Astrocyte (in vitro differentiated cells and primary cell): Measurements from ENCODE around the gene APOA4. TPM values are rescaled to one million over a fixed set of nuclear protein-coding genes. Genes with fewer than 3 reads are reported as not detected.

Experiments used
- DNase-seq: peaks from one replicate; pipeline ENCODE4 v3.0.0-alpha.2; 2010; ENCODE audit warnings: low read depth
- FAIRE-seq: peaks from 2 replicates; lab custom pipeline; 2011; peaks lifted over from hg19 to GRCh38; lab: Jason Lieb, UNC
- H2AFZ ChIP-seq: 2 replicates; pipeline ENCODE4 v1.6.0; 2012; ENCODE audit warnings: low read depth, low read length, inconsistent platforms
- H3K27ac ChIP-seq: 2 replicates; pipeline ENCODE4 v1.5.1; 2011; ENCODE audit warnings: low read depth, low read length, inconsistent platforms
- H3K27me3 ChIP-seq: 2 replicates; pipeline ENCODE4 v1.6.0; 2011; ENCODE audit warnings: low read length, inconsistent platforms; ENCODE audit not compliant: insufficient read depth
- H3K36me3 ChIP-seq: 2 replicates; pipeline ENCODE4 v1.5.1; 2011; ENCODE audit warnings: low read length, inconsistent platforms; ENCODE audit not compliant: insufficient read depth
- H3K4me1 ChIP-seq: 2 replicates; pipeline ENCODE4 v1.5.1; 2011; ENCODE audit warnings: low read length, inconsistent platforms; ENCODE audit not compliant: insufficient read depth
- H3K4me2 ChIP-seq: 2 replicates; pipeline ENCODE4 v1.6.0; 2012; ENCODE audit warnings: low read length, inconsistent platforms
- H3K4me3 ChIP-seq: 2 replicates; pipeline ENCODE4 v1.5.1; 2011; ENCODE audit warnings: low read depth, mild to moderate bottlenecking, low read length, inconsistent platforms; ENCODE audit not compliant: insufficient read depth
- H3K79me2 ChIP-seq: 2 replicates; pipeline ENCODE4 v1.6.0; 2012; ENCODE audit warnings: mild to moderate bottlenecking, low read length, inconsistent platforms; ENCODE audit not compliant: insufficient read depth
- H3K9ac ChIP-seq: 2 replicates; pipeline ENCODE4 v1.6.0; 2012; ENCODE audit warnings: mild to moderate bottlenecking, low read length, inconsistent platforms
- H3K9me3 ChIP-seq: 2 replicates; pipeline ENCODE4 v1.5.1; 2012; ENCODE audit warnings: low read depth, mild to moderate bottlenecking, low read length, inconsistent platforms; ENCODE audit not compliant: insufficient read depth
- H4K20me1 ChIP-seq: 2 replicates; pipeline ENCODE4 v1.6.0; 2012; ENCODE audit warnings: low read length, inconsistent platforms; ENCODE audit not compliant: insufficient read depth
- H3K27ac Mint-ChIP-seq: one replicate; pipeline ENCODE4 v1.8.0; 2021; ENCODE audit warnings: mild to moderate bottlenecking, mixed read lengths; ENCODE audit not compliant: unreplicated experiment
- H3K27me3 Mint-ChIP-seq: one replicate; pipeline ENCODE4 v1.8.0; 2021; ENCODE audit warnings: low read depth, mixed read lengths; ENCODE audit not compliant: unreplicated experiment
- H3K36me3 Mint-ChIP-seq: one replicate; pipeline ENCODE4 v1.8.0; 2021; ENCODE audit warnings: low read depth, mixed read lengths; ENCODE audit not compliant: unreplicated experiment
- H3K4me1 Mint-ChIP-seq: one replicate; pipeline ENCODE4 v1.8.0; 2021; ENCODE audit warnings: low read depth, mixed read lengths; ENCODE audit not compliant: unreplicated experiment
- H3K4me3 Mint-ChIP-seq: one replicate; pipeline ENCODE4 v1.8.0; 2021; ENCODE audit warnings: mild to moderate bottlenecking, moderate library complexity, mixed read lengths; ENCODE audit not compliant: unreplicated experiment
- H3K9me3 Mint-ChIP-seq: one replicate; pipeline ENCODE4 v1.8.0; 2021; ENCODE audit warnings: mild to moderate bottlenecking, mixed read lengths; ENCODE audit not compliant: unreplicated experiment
- EZH2 ChIP-seq: IDR thresholded peaks from 2 replicates; pipeline ENCODE4 v1.6.1; 2012; ENCODE audit warnings: mild to moderate bottlenecking, low read length, inconsistent platforms; ENCODE audit not compliant: insufficient read depth
- total RNA-seq: library from RNA; stranded (reverse); gene quantifications from 2 replicates; pipeline ENCODE4 v1.2.1, GENCODE V29; 2021
- TF ChIP-seq, protein P1 (sequence below): IDR thresholded peaks from 2 replicates; pipeline ENCODE4 v1.5.1; 2011; ENCODE audit warnings: low read depth, mild to moderate bottlenecking, inconsistent platforms, low read length, moderate library complexity; ENCODE audit not compliant: insufficient read depth

APOA4 gene
- total RNA-seq, 1 donor from 2014 or later: not detected

DNA sequence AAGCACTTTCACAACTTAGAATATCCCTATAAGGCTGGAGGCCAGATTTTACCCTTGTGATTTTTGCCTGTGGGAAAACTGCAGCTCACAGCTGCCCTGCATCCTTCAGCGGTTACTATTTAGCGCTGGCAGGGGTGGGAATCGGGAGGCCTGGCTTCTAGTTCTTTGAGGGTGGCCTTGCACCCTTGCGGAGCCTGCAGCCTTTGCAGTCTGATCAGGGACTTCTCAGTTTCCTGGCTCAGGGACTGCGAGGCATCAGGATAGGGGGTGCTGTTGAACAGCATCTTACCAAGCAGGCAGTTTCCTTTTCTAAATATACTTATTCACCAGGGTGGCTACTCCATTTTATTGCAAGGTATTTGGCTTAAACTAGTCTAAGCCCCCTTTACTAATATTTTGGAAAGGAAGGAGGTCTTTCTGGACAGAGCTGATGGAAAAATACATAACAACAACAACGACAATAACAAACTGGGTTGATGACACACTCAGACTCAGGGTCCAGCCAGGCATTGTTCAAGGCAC lies 17.2 kb upstream of the APOA4 start:
- Histone ChIP-seq H3K27ac (no peak overlapping the region), H3K9me3 (no peaks in the 10 kb centered on the region), H3K4me2 (no peak overlapping the region), H3K36me3 (peaks cover 4% of the 10 kb centered on the region), H4K20me1 (no peaks in the 10 kb centered on the region), H2AFZ (no peak overlapping the region), H3K27me3 (no peaks in the 10 kb centered on the region), H3K9ac (no peak overlapping the region), H3K4me3 (no peak overlapping the region), H3K4me1 (peaks cover 6% of the 10 kb centered on the region), H3K79me2 (no peaks in the 10 kb centered on the region)
- no peak overlapping the region for H3K27ac Mint-ChIP-seq
- no peak for FAIRE-seq
- TF ChIP-seq, protein P1, sequence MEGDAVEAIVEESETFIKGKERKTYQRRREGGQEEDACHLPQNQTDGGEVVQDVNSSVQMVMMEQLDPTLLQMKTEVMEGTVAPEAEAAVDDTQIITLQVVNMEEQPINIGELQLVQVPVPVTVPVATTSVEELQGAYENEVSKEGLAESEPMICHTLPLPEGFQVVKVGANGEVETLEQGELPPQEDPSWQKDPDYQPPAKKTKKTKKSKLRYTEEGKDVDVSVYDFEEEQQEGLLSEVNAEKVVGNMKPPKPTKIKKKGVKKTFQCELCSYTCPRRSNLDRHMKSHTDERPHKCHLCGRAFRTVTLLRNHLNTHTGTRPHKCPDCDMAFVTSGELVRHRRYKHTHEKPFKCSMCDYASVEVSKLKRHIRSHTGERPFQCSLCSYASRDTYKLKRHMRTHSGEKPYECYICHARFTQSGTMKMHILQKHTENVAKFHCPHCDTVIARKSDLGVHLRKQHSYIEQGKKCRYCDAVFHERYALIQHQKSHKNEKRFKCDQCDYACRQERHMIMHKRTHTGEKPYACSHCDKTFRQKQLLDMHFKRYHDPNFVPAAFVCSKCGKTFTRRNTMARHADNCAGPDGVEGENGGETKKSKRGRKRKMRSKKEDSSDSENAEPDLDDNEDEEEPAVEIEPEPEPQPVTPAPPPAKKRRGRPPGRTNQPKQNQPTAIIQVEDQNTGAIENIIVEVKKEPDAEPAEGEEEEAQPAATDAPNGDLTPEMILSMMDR: no peak
- TF ChIP-seq EZH2: no peak
- no peak overlapping the region for H3K4me3 Mint-ChIP-seq
- no peaks in the 10 kb centered on the region for H3K9me3 Mint-ChIP-seq
- H3K4me1 Mint-ChIP-seq: peaks cover 12% of the 10 kb centered on the region
- peaks cover 3% of the 10 kb centered on the region for H3K27me3 Mint-ChIP-seq
- H3K36me3 Mint-ChIP-seq: peaks cover 9% of the 10 kb centered on the region
- DNase-seq: no peak

DNA sequence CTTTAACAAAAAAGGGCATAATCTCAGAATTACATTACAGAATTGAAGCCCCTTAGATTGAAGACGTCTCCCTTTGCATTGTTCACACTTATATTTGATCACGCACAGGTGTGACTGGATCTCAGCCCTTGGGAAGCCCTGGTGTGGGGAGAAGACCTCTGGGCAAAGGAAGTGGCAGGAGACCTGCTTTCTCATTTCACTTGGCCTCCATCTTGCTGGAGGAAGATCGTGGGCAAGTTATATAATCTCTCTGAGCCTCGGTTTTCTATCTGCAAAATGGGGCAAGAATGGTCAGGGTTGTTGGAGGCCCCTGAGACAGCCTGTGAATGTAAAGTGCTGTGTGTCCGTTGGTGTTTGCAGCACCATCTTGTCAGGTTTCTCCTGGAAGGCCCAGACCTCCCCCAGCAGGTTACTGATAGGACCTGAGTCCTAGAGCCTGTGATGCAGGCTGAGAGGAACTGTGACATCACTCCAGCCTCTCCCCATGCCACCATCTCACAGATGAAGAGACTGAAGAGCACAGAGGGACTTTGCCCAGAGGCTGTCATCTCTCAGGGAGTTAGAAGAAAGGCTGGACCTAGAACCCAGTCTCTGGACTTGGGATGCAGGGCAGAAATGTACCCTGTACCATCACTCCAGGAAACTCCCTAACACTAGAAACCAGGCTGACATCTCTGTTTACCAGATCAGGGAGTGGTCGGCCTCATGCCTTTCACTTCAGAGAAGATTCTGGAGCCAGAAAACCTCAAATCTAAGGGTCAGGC lies 15.4 kb upstream of the APOA4 start:
- no peak overlapping the region for H3K27ac Mint-ChIP-seq
- Histone ChIP-seq H3K9ac (no peak overlapping the region), H3K4me1 (peaks cover 7% of the 10 kb centered on the region), H3K27ac (no peak overlapping the region), H3K79me2 (no peaks in the 10 kb centered on the region), H3K27me3 (no peaks in the 10 kb centered on the region), H3K36me3 (peaks cover 3% of the 10 kb centered on the region), H3K4me2 (no peak overlapping the region), H4K20me1 (no peaks in the 10 kb centered on the region), H3K4me3 (no peak overlapping the region), H3K9me3 (no peaks in the 10 kb centered on the region), H2AFZ (no peak overlapping the region)
- FAIRE-seq: no peak
- H3K36me3 Mint-ChIP-seq: peaks cover 6% of the 10 kb centered on the region
- no peaks in the 10 kb centered on the region for H3K9me3 Mint-ChIP-seq
- TF ChIP-seq EZH2: no peak
- TF ChIP-seq, protein P1: no peak
- H3K4me1 Mint-ChIP-seq: peaks cover 12% of the 10 kb centered on the region
- H3K4me3 Mint-ChIP-seq: no peak overlapping the region
- DNase-seq: no peak
- H3K27me3 Mint-ChIP-seq: peaks cover 15% of the 10 kb centered on the region
